ENCODE results near the gene TMCO5A.
"Not testable (repeated sequence)": the region's sequence is repeated elsewhere in the genome, so short reads cannot be mapped to it uniquely, and the experiment has no call there.

TMCO5A gene

GRCh38 chr15:37934340-37934739 is at the start of gene TMCO5A:
Gene TMCO5A, plus strand, starts transcription at chr15:37934640. Its CDS starts 1,684 bp downstream, at chr15:37936324.
- DNase-seq (ENCODE audit: low read depth, low spot score), result no peak

GRCh38 chr15:37885651-37886050 is 48.8 kb upstream of the TMCO5A start:
- no peak for DNase-seq (ENCODE audit: low read depth, low spot score)

- DNase-seq (ENCODE audit: low read depth, low spot score), result no peak
Measured at GRCh38 chr15:37888356-37888755, 46.1 kb upstream of the TMCO5A start.

GRCh38 chr15:37891766-37892368 is 42.6 kb upstream of the TMCO5A start:
- no peak for DNase-seq (ENCODE audit: low read depth, low spot score)

- DNase-seq (ENCODE audit: low read depth, low spot score), result no peak
Measured at GRCh38 chr15:37893309-37893708, 41.1 kb upstream of the TMCO5A start.

GRCh38 chr15:37898362-37898761 is 36.1 kb upstream of the TMCO5A start:
- DNase-seq (ENCODE audit: low read depth, low spot score), result no peak

- no peak for DNase-seq (ENCODE audit: low read depth, low spot score)
Measured at GRCh38 chr15:37900326-37901221, 33.9 kb upstream of the TMCO5A start.

- no peak for DNase-seq (ENCODE audit: low read depth, low spot score)
Measured at GRCh38 chr15:37902126-37902525, 32.3 kb upstream of the TMCO5A start.

GRCh38 chr15:37903919-37904625 is 30.4 kb upstream of the TMCO5A start:
- no peak for DNase-seq (ENCODE audit: low read depth, low spot score)

GRCh38 chr15:37907136-37907535 is 27.3 kb upstream of the TMCO5A start:
- DNase-seq (ENCODE audit: low read depth, low spot score), result no peak

- no peak for DNase-seq (ENCODE audit: low read depth, low spot score)
Measured at GRCh38 chr15:37921527-37922385, 12.7 kb upstream of the TMCO5A start.

GRCh38 chr15:37926136-37926535 is 8.3 kb upstream of the TMCO5A start:
- DNase-seq (ENCODE audit: low read depth, low spot score), result no peak

GRCh38 chr15:37929238-37929637 is 5.2 kb upstream of the TMCO5A start:
- DNase-seq (ENCODE audit: low read depth, low spot score), result no peak

- DNase-seq (ENCODE audit: low read depth, low spot score), result no peak
Measured at GRCh38 chr15:37931321-37931720, 3.1 kb upstream of the TMCO5A start.

GRCh38 chr15:37931868-37932267 is 2.6 kb upstream of the TMCO5A start:
- DNase-seq (ENCODE audit: low read depth, low spot score), result no peak

- DNase-seq (ENCODE audit: low read depth, low spot score), result no peak
Measured at GRCh38 chr15:37932549-37932948, 1.9 kb upstream of the TMCO5A start.

- DNase-seq (ENCODE audit: low read depth, low spot score), result no peak
Measured at GRCh38 chr15:37933666-37934065, 774 bp upstream of the TMCO5A start.

GRCh38 chr15:37940876-37941275 is 6.4 kb downstream of the TMCO5A start:
- DNase-seq (ENCODE audit: low read depth, low spot score), result no peak

- DNase-seq (ENCODE audit: low read depth, low spot score), result no peak
Measured at GRCh38 chr15:37941779-37942178, 7.3 kb downstream of the TMCO5A start.

- DNase-seq (ENCODE audit: low read depth, low spot score), result no peak
Measured at GRCh38 chr15:37951999-37952398, 17.6 kb downstream of the TMCO5A start.

GRCh38 chr15:37960742-37961141 is 26.3 kb downstream of the TMCO5A start:
- DNase-seq (ENCODE audit: low read depth, low spot score), result not testable (repeated sequence)
